Esophagus squamous epithelium (tissue), 4 donors: ENCODE results near the gene GPSM1.

ENCODE experiments used
- POLR2A ChIP-seq, 4 donors: fragments of 450-650 bp; IDR thresholded peaks; one replicate each; pipeline ENCODE4 v1.6.1; 2017; ENCODE audit warnings: antibody characterized with exemption in 4 of 4, mild to moderate bottlenecking in 4 of 4, moderate library complexity in 3 of 4
- TF ChIP-seq, protein P1 (sequence below), 6 experiments: fragments of 450-650 bp in 4 of 6; fragments of 200-600 bp in 2 of 6; sonication (generic) in 2 of 6; IDR thresholded peaks; one replicate each; pipeline ENCODE4 v1.5.1; 2016 to 2019; ENCODE audit warnings: antibody characterized with exemption in 6 of 6, mild to moderate bottlenecking in 4 of 6, moderate library complexity in 4 of 6

DNA sequence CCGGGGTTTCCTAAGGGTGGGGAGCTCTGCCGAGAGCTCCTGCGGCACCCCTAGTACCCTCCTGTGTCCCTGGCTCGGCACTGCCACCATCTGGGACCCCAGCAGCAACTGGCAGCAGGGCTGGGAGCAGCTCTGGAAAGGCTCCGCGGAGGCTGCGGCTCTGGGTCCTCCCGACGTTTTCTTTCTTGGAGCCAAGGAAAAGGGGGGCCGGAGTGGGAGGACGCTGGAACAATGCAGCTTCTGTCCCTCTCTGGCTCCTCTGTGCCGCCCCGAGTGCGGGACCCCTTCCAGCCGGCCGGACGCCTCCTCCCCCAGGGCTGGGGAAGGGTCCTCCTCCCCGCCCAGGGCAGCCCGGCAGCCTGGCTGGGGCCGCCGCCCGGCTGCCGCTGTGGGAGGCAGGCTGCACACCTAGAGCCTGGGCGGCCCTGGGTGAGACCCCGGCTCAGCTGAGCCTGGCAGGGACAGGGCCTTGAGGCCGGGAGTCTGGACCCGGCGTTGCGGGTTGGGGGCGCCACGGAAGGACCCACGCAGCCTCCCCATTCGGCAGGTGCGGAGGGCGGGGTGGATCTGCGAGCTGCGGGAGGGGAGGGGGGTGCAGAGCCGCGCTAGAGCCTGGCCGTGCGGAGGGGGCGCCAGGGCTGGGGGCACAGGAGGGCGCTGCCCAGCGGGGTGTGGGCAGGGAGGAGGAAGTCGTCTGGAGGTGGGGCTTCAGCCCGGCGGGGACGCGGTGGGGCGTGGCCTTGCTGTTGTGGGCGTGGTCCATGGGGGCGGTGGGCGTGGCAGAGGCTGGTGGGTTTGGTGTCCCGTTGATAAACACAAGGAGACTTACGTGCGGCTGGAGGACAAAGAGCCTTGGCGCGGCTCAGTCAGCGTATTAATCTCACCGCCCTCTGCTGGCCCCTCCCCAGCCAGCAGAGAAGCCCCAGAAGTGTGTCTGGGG is 15.1 kb downstream of the GPSM1 start:
- TF ChIP-seq, protein P1, sequence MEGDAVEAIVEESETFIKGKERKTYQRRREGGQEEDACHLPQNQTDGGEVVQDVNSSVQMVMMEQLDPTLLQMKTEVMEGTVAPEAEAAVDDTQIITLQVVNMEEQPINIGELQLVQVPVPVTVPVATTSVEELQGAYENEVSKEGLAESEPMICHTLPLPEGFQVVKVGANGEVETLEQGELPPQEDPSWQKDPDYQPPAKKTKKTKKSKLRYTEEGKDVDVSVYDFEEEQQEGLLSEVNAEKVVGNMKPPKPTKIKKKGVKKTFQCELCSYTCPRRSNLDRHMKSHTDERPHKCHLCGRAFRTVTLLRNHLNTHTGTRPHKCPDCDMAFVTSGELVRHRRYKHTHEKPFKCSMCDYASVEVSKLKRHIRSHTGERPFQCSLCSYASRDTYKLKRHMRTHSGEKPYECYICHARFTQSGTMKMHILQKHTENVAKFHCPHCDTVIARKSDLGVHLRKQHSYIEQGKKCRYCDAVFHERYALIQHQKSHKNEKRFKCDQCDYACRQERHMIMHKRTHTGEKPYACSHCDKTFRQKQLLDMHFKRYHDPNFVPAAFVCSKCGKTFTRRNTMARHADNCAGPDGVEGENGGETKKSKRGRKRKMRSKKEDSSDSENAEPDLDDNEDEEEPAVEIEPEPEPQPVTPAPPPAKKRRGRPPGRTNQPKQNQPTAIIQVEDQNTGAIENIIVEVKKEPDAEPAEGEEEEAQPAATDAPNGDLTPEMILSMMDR (IDR thresholded peaks at IDR 0.05), result no peak
- TF ChIP-seq POLR2A (IDR thresholded peaks at IDR 0.05), result no peak
